ENCODE measurements around the gene CSNK1A1L.

DNA sequence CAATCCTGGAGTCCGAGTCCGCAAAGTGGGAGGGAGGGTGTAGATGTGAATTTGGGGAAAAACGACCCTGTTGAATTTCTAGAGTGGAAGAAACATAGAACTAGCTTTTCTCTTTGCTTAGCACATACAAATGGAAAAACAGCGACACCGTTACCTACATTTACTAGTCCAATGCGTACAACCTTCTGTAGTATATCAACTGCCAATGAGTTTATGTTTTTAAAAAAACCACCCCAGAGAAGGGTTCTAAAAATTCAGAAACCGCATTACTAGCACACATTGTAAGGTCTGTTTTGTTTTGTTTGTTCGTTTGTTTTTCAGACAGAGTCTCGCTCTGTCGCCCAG, 45.6 kb downstream of the CSNK1A1L start:
- no peak for TF ChIP-seq EZH2phosphoT487 (IDR thresholded peaks at IDR 0.05; ENCODE audit: borderline replicate concordance, low read length)
- TF ChIP-seq, protein P1, sequence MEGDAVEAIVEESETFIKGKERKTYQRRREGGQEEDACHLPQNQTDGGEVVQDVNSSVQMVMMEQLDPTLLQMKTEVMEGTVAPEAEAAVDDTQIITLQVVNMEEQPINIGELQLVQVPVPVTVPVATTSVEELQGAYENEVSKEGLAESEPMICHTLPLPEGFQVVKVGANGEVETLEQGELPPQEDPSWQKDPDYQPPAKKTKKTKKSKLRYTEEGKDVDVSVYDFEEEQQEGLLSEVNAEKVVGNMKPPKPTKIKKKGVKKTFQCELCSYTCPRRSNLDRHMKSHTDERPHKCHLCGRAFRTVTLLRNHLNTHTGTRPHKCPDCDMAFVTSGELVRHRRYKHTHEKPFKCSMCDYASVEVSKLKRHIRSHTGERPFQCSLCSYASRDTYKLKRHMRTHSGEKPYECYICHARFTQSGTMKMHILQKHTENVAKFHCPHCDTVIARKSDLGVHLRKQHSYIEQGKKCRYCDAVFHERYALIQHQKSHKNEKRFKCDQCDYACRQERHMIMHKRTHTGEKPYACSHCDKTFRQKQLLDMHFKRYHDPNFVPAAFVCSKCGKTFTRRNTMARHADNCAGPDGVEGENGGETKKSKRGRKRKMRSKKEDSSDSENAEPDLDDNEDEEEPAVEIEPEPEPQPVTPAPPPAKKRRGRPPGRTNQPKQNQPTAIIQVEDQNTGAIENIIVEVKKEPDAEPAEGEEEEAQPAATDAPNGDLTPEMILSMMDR (IDR thresholded peaks at IDR 0.05; ENCODE audit: low read depth, low read length, poor library complexity, severe bottlenecking): no peak

Measured in DOHH2 (cell line).